Body of pancreas (tissue), 4 donors: Measurements from ENCODE around the gene CASP8AP2. TPM values are rescaled to one million over a fixed set of nuclear protein-coding genes. Genes with fewer than 3 reads are reported as not detected.

Experiments used
- ATAC-seq: fragments of 150-250 bp; one replicate; pipeline ENCODE4 v1.9.1; 2016
- DNase-seq, 4 donors: peaks; one replicate each; pipeline ENCODE4 v3.0.0-alpha.2; 2019
- H3K27ac ChIP-seq, 4 donors: fragments of 200-600 bp; sonication (generic); 1 replicate in 3 of 4; 2 replicates in 1 of 4; pipeline versions ENCODE4 v1.5.1 to v1.6.1; 2016 to 2019; ENCODE audit warnings: mild to moderate bottlenecking in 1 of 4, mixed read lengths in 1 of 4, moderate library complexity in 1 of 4
- H3K27me3 ChIP-seq, 2 donors: fragments of 200-600 bp; sonication (generic); one replicate each; pipeline ENCODE4 v1.6.0; 2016; ENCODE audit warnings: mild to moderate bottlenecking in 1 of 2
- H3K36me3 ChIP-seq, 2 donors: fragments of 200-600 bp; sonication (generic); replicated peaks in 1 of 2; 2 replicates each; pipeline ENCODE4 v1.5.1; 2016; ENCODE audit warnings: low read depth in 2 of 2; ENCODE audit not compliant: insufficient read depth in 1 of 2
- H3K4me1 ChIP-seq: fragments of 200-600 bp; sonication (generic); one replicate; pipeline ENCODE4 v1.6.0; 2016
- H3K4me3 ChIP-seq, 2 donors: fragments of 200-600 bp; sonication (generic); 1 replicate in 1 of 2; 2 replicates in 1 of 2; pipeline ENCODE4 v1.5.1; 2016 to 2019
- H3K9me3 ChIP-seq, 3 donors: fragments of 200-600 bp; sonication (generic); 1 replicate in 2 of 3; 2 replicates in 1 of 3; pipeline ENCODE4 v1.5.1; 2016
- CTCF ChIP-seq, 7 experiments: fragments of 450-650 bp in 4 of 7; fragments of 200-600 bp in 3 of 7; sonication (generic) in 3 of 7; IDR thresholded peaks; one replicate each; pipeline ENCODE4 v1.5.1; 2016 to 2019; ENCODE audit warnings: antibody characterized with exemption in 7 of 7
- POLR2A ChIP-seq, 3 donors: fragments of 450-650 bp; IDR thresholded peaks; one replicate each; pipeline ENCODE4 v1.6.1; 2016; ENCODE audit warnings: antibody characterized with exemption in 3 of 3, mild to moderate bottlenecking in 2 of 3
- WGBS, 2 donors: methylation state at CpG; one replicate each; pipeline ENCODE4 v1.1.5; 2017; 5-methylcytosine and 5-hydroxymethylcytosine counted together
- intact Hi-C: fragments of 100-400 bp; cut with DNase I; formaldehyde crosslinking; loops from one replicate; pipeline ENCODE4 v1.15.1; 2023
- total RNA-seq, 2 donors: library from RNA; depleted of rRNA; stranded (reverse); fragments of >200 nt; gene quantifications; one replicate each; pipeline ENCODE4 v1.1.0, GENCODE V29; 2016

The CASP8AP2 gene
- total RNA-seq, 2 donors from 2014 or later, result 9.9 to 10.1 TPM

DNA sequence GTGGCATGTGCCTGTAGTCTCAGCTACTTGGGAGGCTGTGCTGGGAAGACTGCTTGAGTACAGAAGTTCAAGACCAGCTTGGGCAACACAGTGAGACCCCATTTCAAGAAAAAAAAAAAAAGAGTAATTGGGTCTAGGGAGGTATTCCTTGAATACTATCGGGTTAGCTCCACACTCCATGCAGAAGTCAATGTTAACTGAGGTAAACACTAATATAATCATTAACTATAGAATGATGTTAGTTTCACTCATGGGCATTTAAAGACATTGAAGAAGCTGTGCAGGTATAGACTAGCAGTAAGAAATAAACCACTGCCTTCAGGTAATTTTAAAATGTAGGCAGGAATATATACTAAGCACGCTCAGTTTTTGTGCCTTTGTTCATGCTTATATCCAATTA, 42.7 kb upstream of the CASP8AP2 start:
- DNase-seq, result no peak
- peaks cover 6 to 18% of the 10 kb centered on the region in 2 donors for H3K36me3 ChIP-seq
- H3K27ac ChIP-seq, result no peak overlapping the region
- WGBS, 2 donors, result 47 to 57% methylated on average over 2 of the region's 2 CpGs
- no peaks in the 10 kb centered on the region for H3K4me1 ChIP-seq
- ATAC-seq, result no peak
- no peak for TF ChIP-seq POLR2A (IDR thresholded peaks at IDR 0.05)
- no peak for TF ChIP-seq CTCF (IDR thresholded peaks at IDR 0.05)
- no peaks in the 10 kb centered on the region for H3K27me3 ChIP-seq
- intact Hi-C loops, result no loop called here
- H3K4me3 ChIP-seq, result no peak overlapping the region
- peaks cover 0 to 4% (median 0%) of the 10 kb centered on the region in 3 donors for H3K9me3 ChIP-seq

GRCh38 chr6:89787660-89788328, 41.9 kb upstream of the CASP8AP2 start:
- ATAC-seq (no peak), DNase-seq (no peak)
- Histone ChIP-seq H3K27me3 (no peaks in the 10 kb centered on the region), H3K36me3 (peaks cover 12 to 18% of the 10 kb centered on the region in 2 donors), H3K4me3 (no peak overlapping the region), H3K4me1 (no peaks in the 10 kb centered on the region), H3K9me3 (peaks cover 0 to 3% (median 0%) of the 10 kb centered on the region in 3 donors), H3K27ac (no peak overlapping the region)
- TF ChIP-seq POLR2A (IDR thresholded peaks at IDR 0.05) (no peak), CTCF (IDR thresholded peaks at IDR 0.05) (no peak)
- intact Hi-C loops, result no loop called here
- WGBS, 2 donors, result 73 to 79% methylated on average over 7 of the region's 7 CpGs

DNA sequence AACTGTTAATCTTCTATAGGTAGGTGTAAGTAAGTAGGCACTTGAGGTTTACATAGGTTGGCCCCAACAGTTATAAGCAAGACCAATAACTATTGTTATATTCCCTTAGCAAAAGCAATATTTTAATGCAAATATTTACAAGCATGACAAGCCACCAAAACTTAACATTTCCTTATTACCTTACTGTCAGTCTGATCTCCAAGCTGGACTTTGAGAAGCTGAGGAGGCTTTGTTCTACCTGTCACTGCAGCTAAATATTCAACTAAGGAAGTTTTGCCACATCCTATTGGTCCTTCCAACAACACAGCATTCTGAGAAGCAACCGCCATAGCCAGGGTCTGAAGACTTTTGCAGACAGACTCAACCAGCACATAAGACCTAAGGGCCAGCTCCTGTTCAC, 39.7 kb upstream of the CASP8AP2 start:
- no peak for TF ChIP-seq CTCF (IDR thresholded peaks at IDR 0.05)
- TF ChIP-seq POLR2A (IDR thresholded peaks at IDR 0.05), result no peak
- Histone ChIP-seq H3K4me3 (no peak overlapping the region), H3K9me3 (no peaks in the 10 kb centered on the region), H3K36me3 (peaks cover 7 to 17% of the 10 kb centered on the region in 2 donors), H3K27ac (no peak overlapping the region), H3K4me1 (no peaks in the 10 kb centered on the region), H3K27me3 (no peaks in the 10 kb centered on the region)
- intact Hi-C loops, result no loop called here
- DNase-seq, result no peak
- ATAC-seq, result no peak
- WGBS, 2 donors, result 100% methylated on average over 1 of the region's 1 CpG; no CpG with 5 or more reads in 1 of the 2 donors

- TF ChIP-seq POLR2A (IDR thresholded peaks at IDR 0.05), result no peak
- no peak for TF ChIP-seq CTCF (IDR thresholded peaks at IDR 0.05)
- DNase-seq (no peak), ATAC-seq (no peak)
- no peak overlapping the region for H3K4me3 ChIP-seq
- WGBS, 2 donors, result 94 to 97% methylated on average over 2 of the region's 2 CpGs
- H3K9me3 ChIP-seq, result no peaks in the 10 kb centered on the region
- H3K4me1 ChIP-seq, result no peaks in the 10 kb centered on the region
- no peaks in the 10 kb centered on the region for H3K27me3 ChIP-seq
- intact Hi-C loops, result no loop called here
- H3K27ac ChIP-seq, result no peak overlapping the region
- H3K36me3 ChIP-seq, result peaks cover 7 to 16% of the 10 kb centered on the region in 2 donors
Observed at GRCh38 chr6:89790403-89790802, 39.3 kb upstream of the CASP8AP2 start.

DNA sequence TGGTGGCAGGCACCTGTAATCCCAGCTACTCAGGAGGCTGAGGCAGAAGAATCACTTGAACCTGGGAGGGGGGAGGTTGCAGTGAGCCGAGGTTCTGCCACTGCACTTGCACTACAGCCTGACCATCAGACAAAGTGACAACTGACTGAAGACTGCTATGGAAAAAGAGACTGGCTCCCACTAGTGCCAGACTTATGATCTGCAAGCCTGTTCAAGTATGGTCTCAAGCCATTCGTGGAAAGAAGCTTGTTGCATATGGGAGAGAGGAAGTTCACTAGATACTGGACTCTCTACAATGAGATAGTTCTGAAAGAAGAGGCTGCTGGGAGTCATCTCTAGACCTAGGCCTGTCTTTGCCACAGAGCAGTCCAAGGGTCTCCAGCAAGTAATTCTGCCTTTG, 36.8 kb upstream of the CASP8AP2 start:
- Histone ChIP-seq H3K27ac (no peak overlapping the region), H3K4me1 (no peaks in the 10 kb centered on the region), H3K36me3 (peaks cover 7 to 16% of the 10 kb centered on the region in 2 donors), H3K27me3 (no peaks in the 10 kb centered on the region), H3K4me3 (no peak overlapping the region), H3K9me3 (no peaks in the 10 kb centered on the region)
- 29 to 69% methylated on average over 2 of the region's 2 CpGs for WGBS, 2 donors
- peak in 2 of 7 experiments; percentile 17 to 19 for TF ChIP-seq CTCF (IDR thresholded peaks at IDR 0.05)
- TF ChIP-seq POLR2A (IDR thresholded peaks at IDR 0.05), result no peak
- ATAC-seq (no peak), DNase-seq (no peak)
- intact Hi-C loops, result no loop called here
